PFSK-1 (cell line): ENCODE results near the gene MCM5.

ENCODE experiments used
- SIN3A ChIP-seq: IDR thresholded peaks from 2 replicates; pipeline ENCODE4 v1.6.1; 2012; ENCODE audit warnings: mild to moderate bottlenecking, low read length, moderate library complexity, borderline replicate concordance; ENCODE audit not compliant: insufficient read depth
- TAF1 ChIP-seq: IDR thresholded peaks from 2 replicates; pipeline ENCODE4 v1.6.1; 2012; ENCODE audit warnings: low read length, control low read depth, borderline replicate concordance; ENCODE audit not compliant: insufficient read depth
- TF ChIP-seq, protein P1 (sequence below), 2 experiments: IDR thresholded peaks; 2 replicates each; pipeline versions ENCODE4 v1.6.1 to v1.8.0; 2011 to 2012; ENCODE audit warnings: low read depth in 2 of 2, low read length in 2 of 2, control low read depth in 1 of 2, inconsistent platforms in 1 of 2, mild to moderate bottlenecking in 1 of 2, moderate library complexity in 1 of 2; ENCODE audit not compliant: insufficient read depth in 1 of 2

GRCh38 chr22:35436421-35436820 is 36.5 kb downstream of the MCM5 start:
- no peak for TF ChIP-seq SIN3A
- TF ChIP-seq, protein P1, sequence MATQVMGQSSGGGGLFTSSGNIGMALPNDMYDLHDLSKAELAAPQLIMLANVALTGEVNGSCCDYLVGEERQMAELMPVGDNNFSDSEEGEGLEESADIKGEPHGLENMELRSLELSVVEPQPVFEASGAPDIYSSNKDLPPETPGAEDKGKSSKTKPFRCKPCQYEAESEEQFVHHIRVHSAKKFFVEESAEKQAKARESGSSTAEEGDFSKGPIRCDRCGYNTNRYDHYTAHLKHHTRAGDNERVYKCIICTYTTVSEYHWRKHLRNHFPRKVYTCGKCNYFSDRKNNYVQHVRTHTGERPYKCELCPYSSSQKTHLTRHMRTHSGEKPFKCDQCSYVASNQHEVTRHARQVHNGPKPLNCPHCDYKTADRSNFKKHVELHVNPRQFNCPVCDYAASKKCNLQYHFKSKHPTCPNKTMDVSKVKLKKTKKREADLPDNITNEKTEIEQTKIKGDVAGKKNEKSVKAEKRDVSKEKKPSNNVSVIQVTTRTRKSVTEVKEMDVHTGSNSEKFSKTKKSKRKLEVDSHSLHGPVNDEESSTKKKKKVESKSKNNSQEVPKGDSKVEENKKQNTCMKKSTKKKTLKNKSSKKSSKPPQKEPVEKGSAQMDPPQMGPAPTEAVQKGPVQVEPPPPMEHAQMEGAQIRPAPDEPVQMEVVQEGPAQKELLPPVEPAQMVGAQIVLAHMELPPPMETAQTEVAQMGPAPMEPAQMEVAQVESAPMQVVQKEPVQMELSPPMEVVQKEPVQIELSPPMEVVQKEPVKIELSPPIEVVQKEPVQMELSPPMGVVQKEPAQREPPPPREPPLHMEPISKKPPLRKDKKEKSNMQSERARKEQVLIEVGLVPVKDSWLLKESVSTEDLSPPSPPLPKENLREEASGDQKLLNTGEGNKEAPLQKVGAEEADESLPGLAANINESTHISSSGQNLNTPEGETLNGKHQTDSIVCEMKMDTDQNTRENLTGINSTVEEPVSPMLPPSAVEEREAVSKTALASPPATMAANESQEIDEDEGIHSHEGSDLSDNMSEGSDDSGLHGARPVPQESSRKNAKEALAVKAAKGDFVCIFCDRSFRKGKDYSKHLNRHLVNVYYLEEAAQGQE (IDR thresholded peaks at IDR 0.05; ENCODE audit: insufficient read depth in 1 of 2, low read depth in 2 of 2, low read length in 2 of 2): no peak
- no peak for TF ChIP-seq TAF1
